ENCODE results near the gene YARS1. TPM values are rescaled to one million over a fixed set of nuclear protein-coding genes. Genes with fewer than 3 reads are reported as not detected.

The YARS1 gene
- total RNA-seq, 1 donor: 199 TPM

- Histone ChIP-seq H4K20me1 (ENCODE audit: insufficient read depth, low read length) (peaks cover 7% of the 10 kb centered on the region), H3K36me3 (ENCODE audit: insufficient read depth, low read length) (peaks cover 41% of the 10 kb centered on the region), H3K27ac (ENCODE audit: low read depth, low read length) (no peak overlapping the region), H3K9me3 (ENCODE audit: low read depth, low read length) (no peaks in the 10 kb centered on the region), H3K27me3 (ENCODE audit: insufficient read depth, low read length) (no peaks in the 10 kb centered on the region), H3K79me2 (ENCODE audit: insufficient read depth, low read length) (no peaks in the 10 kb centered on the region), H3K4me2 (ENCODE audit: insufficient read depth, low read length) (no peak overlapping the region), H3K4me1 (ENCODE audit: insufficient read depth, low read length) (peaks cover 5% of the 10 kb centered on the region), H3K4me3 (ENCODE audit: insufficient read depth, low read length) (no peak overlapping the region), H2AFZ (ENCODE audit: low read length) (no peak overlapping the region)
- no peak for DNase-seq (ENCODE audit: insufficient read length, low spot score, missing footprints)
- TF ChIP-seq CTCF (IDR thresholded peaks at IDR 0.05; ENCODE audit: extremely low read depth, low read depth, low read length): no peak
Observed at GRCh38 chr1:32773764-32774463, 43.2 kb downstream of the YARS1 start.

GRCh38 chr1:32773018-32773763 lies 44.0 kb downstream of the YARS1 start:
- Histone ChIP-seq H4K20me1 (ENCODE audit: insufficient read depth, low read length) (peaks cover 7% of the 10 kb centered on the region), H3K4me1 (ENCODE audit: insufficient read depth, low read length) (peaks cover 5% of the 10 kb centered on the region), H3K27me3 (ENCODE audit: insufficient read depth, low read length) (no peaks in the 10 kb centered on the region), H3K36me3 (ENCODE audit: insufficient read depth, low read length) (peaks cover 37% of the 10 kb centered on the region), H3K79me2 (ENCODE audit: insufficient read depth, low read length) (no peaks in the 10 kb centered on the region), H3K4me3 (ENCODE audit: insufficient read depth, low read length) (no peak overlapping the region), H3K4me2 (ENCODE audit: insufficient read depth, low read length) (no peak overlapping the region), H3K9me3 (ENCODE audit: low read depth, low read length) (no peaks in the 10 kb centered on the region), H2AFZ (ENCODE audit: low read length) (no peak overlapping the region), H3K27ac (ENCODE audit: low read depth, low read length) (no peak overlapping the region)
- TF ChIP-seq CTCF (IDR thresholded peaks at IDR 0.05; ENCODE audit: extremely low read depth, low read depth, low read length): peak; percentile 95
- DNase-seq (ENCODE audit: insufficient read length, low spot score, missing footprints): peak; percentile 97

- H3K27me3 ChIP-seq (ENCODE audit: insufficient read depth, low read length): no peaks in the 10 kb centered on the region
- no peak for TF ChIP-seq CTCF (IDR thresholded peaks at IDR 0.05; ENCODE audit: extremely low read depth, low read depth, low read length)
- H3K27ac ChIP-seq (ENCODE audit: low read depth, low read length): no peak overlapping the region
- H3K9me3 ChIP-seq (ENCODE audit: low read depth, low read length): no peaks in the 10 kb centered on the region
- peaks cover 5% of the 10 kb centered on the region for H3K4me1 ChIP-seq (ENCODE audit: insufficient read depth, low read length)
- peaks cover 7% of the 10 kb centered on the region for H4K20me1 ChIP-seq (ENCODE audit: insufficient read depth, low read length)
- H3K4me2 ChIP-seq (ENCODE audit: insufficient read depth, low read length): no peak overlapping the region
- H2AFZ ChIP-seq (ENCODE audit: low read length): no peak overlapping the region
- H3K36me3 ChIP-seq (ENCODE audit: insufficient read depth, low read length): peaks cover 29% of the 10 kb centered on the region
- H3K79me2 ChIP-seq (ENCODE audit: insufficient read depth, low read length): no peaks in the 10 kb centered on the region
- no peak overlapping the region for H3K4me3 ChIP-seq (ENCODE audit: insufficient read depth, low read length)
- DNase-seq (ENCODE audit: insufficient read length, low spot score, missing footprints): peak; percentile 84
Observed at GRCh38 chr1:32772281-32773017, 44.7 kb downstream of the YARS1 start.

All from osteoblast (primary cell).